ENCODE results near the gene PEX14. TPM values are rescaled to one million over a fixed set of nuclear protein-coding genes. Genes with fewer than 3 reads are reported as not detected.

The PEX14 gene
- total and polyA plus RNA-seq, 10 of the 15 experiments (the other 5 are each of a cell fraction or from before 2014, with no cell fraction given), result 1.4 to 23.2 (median 12.0) TPM

GRCh38 chr1:10585242-10585641, 110.5 kb downstream of the PEX14 start:
- no peaks in the 10 kb centered on the region for H4K20me1 ChIP-seq (ENCODE audit: control insufficient read depth, insufficient read depth)
- 93% methylated on average over 1 of the region's 1 CpG for WGBS (ENCODE audit: insufficient coverage, insufficient replicate concordance, low lambda C conversion rate, missing lambda C conversion rate)
- TF ChIP-seq SP1 (IDR thresholded peaks at IDR 0.05; ENCODE audit: low read depth, low read length) (no peak), CEBPB (IDR thresholded peaks at IDR 0.05; ENCODE audit: borderline replicate concordance in 1 of 2, low read depth in 2 of 2, low read length in 2 of 2) (no peak), SKIL (IDR thresholded peaks at IDR 0.05; ENCODE audit: low read depth, poor library complexity, severe bottlenecking) (no peak)
- H3K4me1 ChIP-seq (ENCODE audit: control insufficient read depth, insufficient read depth, low read length), result no peaks in the 10 kb centered on the region
- ChIA-PET POLR2A (no interaction called here), SMC1A (ENCODE audit: uncharacterized antibody, unreplicated experiment) (no interaction called here), CTCF (interaction anchor here (1.3 kb wide), 1 partner anchor 10 kb away, joined by 3 read pairs; no protein-coding TSS in a partner anchor), RAD21 (ENCODE audit: unreplicated experiment) (no interaction called here)
- H3K27ac ChIP-seq (ENCODE audit: control insufficient read depth, insufficient read depth), result no peak overlapping the region
- no peaks in the 10 kb centered on the region for H3K27me3 ChIP-seq (replicated peaks in 1 of 2; ENCODE audit: control insufficient read depth in 2 of 2, insufficient read depth in 2 of 2, low read length in 1 of 2)
- DNase-seq (ENCODE audit: low read depth, low spot score) (no peak), FAIRE-seq (no peak), ATAC-seq (no peak)
- H2AFZ ChIP-seq (ENCODE audit: control insufficient read depth, low read depth, low read length), result no peak overlapping the region
- H3K4me2 ChIP-seq (ENCODE audit: control insufficient read depth, insufficient read depth), result no peak overlapping the region
- no peak overlapping the region for H3K9ac ChIP-seq (ENCODE audit: control insufficient read depth, insufficient read depth, low read length)
- no peak overlapping the region for H3K4me3 ChIP-seq
- no peaks in the 10 kb centered on the region for H3K9me3 ChIP-seq (replicated peaks; ENCODE audit: control insufficient read depth, insufficient read depth, low read length)
- H3K36me3 ChIP-seq (ENCODE audit: control insufficient read depth in 2 of 2, insufficient read depth in 2 of 2, low read length in 1 of 2), result no peaks in the 10 kb centered on the region
- no TSS peak for BruUV-seq (replicated peaks)
- no peaks in the 10 kb centered on the region for H3K79me2 ChIP-seq (ENCODE audit: control insufficient read depth, insufficient read depth, low read length)
- in situ Hi-C loops (cut with MboI) (no loop called here), intact Hi-C loops (cut with micrococcal nuclease; ENCODE audit: unreplicated experiment) (no loop called here)

GRCh38 chr1:10586125-10586524, 111.4 kb downstream of the PEX14 start:
- H3K4me3 ChIP-seq, result no peak overlapping the region
- H3K9me3 ChIP-seq (replicated peaks; ENCODE audit: control insufficient read depth, insufficient read depth, low read length), result no peaks in the 10 kb centered on the region
- in situ Hi-C loops (cut with MboI) (no loop called here), intact Hi-C loops (cut with micrococcal nuclease; ENCODE audit: unreplicated experiment) (no loop called here)
- H3K27me3 ChIP-seq (replicated peaks in 1 of 2; ENCODE audit: control insufficient read depth in 2 of 2, insufficient read depth in 2 of 2, low read length in 1 of 2), result no peaks in the 10 kb centered on the region
- no peaks in the 10 kb centered on the region for H4K20me1 ChIP-seq (ENCODE audit: control insufficient read depth, insufficient read depth)
- DNase-seq (ENCODE audit: low read depth, low spot score) (no peak), FAIRE-seq (no peak), ATAC-seq (peak; percentile 39; the same call in 2 of the 3 replicates)
- CTCF ChIA-PET, result no interaction called here
- 41% methylated on average over 5 of the region's 5 CpGs for WGBS (ENCODE audit: insufficient coverage, insufficient replicate concordance, low lambda C conversion rate, missing lambda C conversion rate)
- no peak overlapping the region for H3K4me2 ChIP-seq (ENCODE audit: control insufficient read depth, insufficient read depth)
- no peak overlapping the region for H2AFZ ChIP-seq (ENCODE audit: control insufficient read depth, low read depth, low read length)
- no peaks in the 10 kb centered on the region for H3K79me2 ChIP-seq (ENCODE audit: control insufficient read depth, insufficient read depth, low read length)
- BruUV-seq (replicated peaks), result no TSS peak
- H3K27ac ChIP-seq (ENCODE audit: control insufficient read depth, insufficient read depth), result no peak overlapping the region
- peaks cover 4% of the 10 kb centered on the region for H3K4me1 ChIP-seq (ENCODE audit: control insufficient read depth, insufficient read depth, low read length)
- H3K36me3 ChIP-seq (ENCODE audit: control insufficient read depth in 2 of 2, insufficient read depth in 2 of 2, low read length in 1 of 2), result no peaks in the 10 kb centered on the region
- SMC1A ChIA-PET (ENCODE audit: uncharacterized antibody, unreplicated experiment), result no interaction called here
- RAD21 ChIA-PET (ENCODE audit: unreplicated experiment), result no interaction called here
- no peak overlapping the region for H3K9ac ChIP-seq (ENCODE audit: control insufficient read depth, insufficient read depth, low read length)
- POLR2A ChIA-PET, result no interaction called here
- no peak for TF ChIP-seq STAT3 (IDR thresholded peaks at IDR 0.05; ENCODE audit: low read depth, low read length)
- TF ChIP-seq RELA (IDR thresholded peaks at IDR 0.05; ENCODE audit: borderline replicate concordance, partially characterized antibody), result no peak
- TF ChIP-seq BCL3 (IDR thresholded peaks at IDR 0.05; ENCODE audit: borderline replicate concordance, insufficient read depth, low read depth, low read length, poor library complexity, severe bottlenecking), result no peak
- TF ChIP-seq E4F1 (IDR thresholded peaks at IDR 0.05; ENCODE audit: borderline replicate concordance, partially characterized antibody), result no peak
- TF ChIP-seq MYB (IDR thresholded peaks at IDR 0.05; ENCODE audit: borderline replicate concordance, low read depth, low read length), result no peak
- no peak for TF ChIP-seq ZBED1 (IDR thresholded peaks at IDR 0.05; ENCODE audit: borderline replicate concordance)
- TF ChIP-seq SREBF1 (IDR thresholded peaks at IDR 0.05; ENCODE audit: low read length), result no peak
- TF ChIP-seq HDAC6 (IDR thresholded peaks at IDR 0.05; ENCODE audit: unreplicated experiment), result no peak
- no peak for TF ChIP-seq POU2F2 (IDR thresholded peaks at IDR 0.05; ENCODE audit: borderline replicate concordance, low read depth, low read length)
- TF ChIP-seq ZNF217 (IDR thresholded peaks at IDR 0.05), result no peak
